GM19043 (cell line): Measurements from ENCODE around the gene DENND2A.
"Not testable (repeated sequence)": the region's sequence is repeated elsewhere in the genome, so short reads cannot be mapped to it uniquely, and the experiment has no call there.

Source experiments
- ATAC-seq: cut with Tn5 transposase; IDR thresholded peaks from one replicate; pipeline ENCODE4 v1.9.1; 2021; ENCODE audit warnings: low read depth; ENCODE audit not compliant: unreplicated experiment

The DENND2A gene

GRCh38 chr7:140640727-140641523, at the start of gene DENND2A:
Gene DENND2A (minus strand): TSS chr7:140640813. CDS start chr7:140602397, 38,416 bp downstream.
- ATAC-seq: no peak

- ATAC-seq: no peak
Observed at GRCh38 chr7:140689199-140690152, 48.9 kb upstream of the DENND2A start.

- no peak for ATAC-seq
Observed at GRCh38 chr7:140688341-140688740, 47.7 kb upstream of the DENND2A start.

- ATAC-seq: no peak
Observed at GRCh38 chr7:140686921-140687320, 46.3 kb upstream of the DENND2A start.

GRCh38 chr7:140685407-140686087, 44.9 kb upstream of the DENND2A start:
- ATAC-seq: no peak

GRCh38 chr7:140684066-140684950, 43.7 kb upstream of the DENND2A start:
- ATAC-seq: no peak

GRCh38 chr7:140683657-140684056, 43.0 kb upstream of the DENND2A start:
- no peak for ATAC-seq

GRCh38 chr7:140681766-140682165, 41.2 kb upstream of the DENND2A start:
- ATAC-seq: no peak

- ATAC-seq: no peak
Observed at GRCh38 chr7:140680886-140681285, 40.3 kb upstream of the DENND2A start.

- ATAC-seq: no peak
Observed at GRCh38 chr7:140679186-140679585, 38.6 kb upstream of the DENND2A start.

GRCh38 chr7:140678816-140679130, 38.2 kb upstream of the DENND2A start:
- no peak for ATAC-seq

GRCh38 chr7:140678081-140678815, 37.6 kb upstream of the DENND2A start:
- ATAC-seq: no peak

- ATAC-seq: no peak
Observed at GRCh38 chr7:140677496-140677895, 36.9 kb upstream of the DENND2A start.

GRCh38 chr7:140676956-140677355, 36.3 kb upstream of the DENND2A start:
- ATAC-seq: not testable (repeated sequence)

GRCh38 chr7:140676306-140676705, 35.7 kb upstream of the DENND2A start:
- ATAC-seq: peak; percentile 54

GRCh38 chr7:140675726-140676125, 35.1 kb upstream of the DENND2A start:
- no peak for ATAC-seq

- ATAC-seq: no peak
Observed at GRCh38 chr7:140674899-140675701, 34.5 kb upstream of the DENND2A start.

GRCh38 chr7:140674356-140674800, 33.8 kb upstream of the DENND2A start:
- ATAC-seq: peak; percentile 40
